ENCODE data around the gene HAL.

Gene HAL

DNA sequence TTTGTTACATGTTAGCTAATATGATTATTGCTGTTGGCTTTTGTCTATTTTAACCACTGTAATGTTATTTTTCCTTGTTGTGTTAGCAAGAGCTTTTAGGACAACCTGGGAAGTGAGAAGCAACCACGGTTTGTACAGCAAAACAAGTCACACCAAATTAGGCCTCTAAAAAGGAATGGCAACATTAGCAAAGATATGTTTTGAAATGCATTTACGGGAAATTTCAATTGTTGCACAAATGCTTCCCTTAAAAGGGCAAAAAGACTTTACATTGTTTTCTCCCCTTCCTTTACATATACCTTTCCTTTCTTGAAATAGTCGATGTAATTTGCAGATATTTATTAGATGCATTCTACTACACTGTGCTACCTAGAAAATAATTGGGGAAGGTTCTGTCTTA is 43.4 kb upstream of the HAL start:
- in situ Hi-C loops (cut with HindIII; ENCODE audit: low sequenced_read_pairs) = no loop called here
- DNase-seq (ENCODE audit: low read depth, low spot score) = no peak
- TF ChIP-seq, protein P1, sequence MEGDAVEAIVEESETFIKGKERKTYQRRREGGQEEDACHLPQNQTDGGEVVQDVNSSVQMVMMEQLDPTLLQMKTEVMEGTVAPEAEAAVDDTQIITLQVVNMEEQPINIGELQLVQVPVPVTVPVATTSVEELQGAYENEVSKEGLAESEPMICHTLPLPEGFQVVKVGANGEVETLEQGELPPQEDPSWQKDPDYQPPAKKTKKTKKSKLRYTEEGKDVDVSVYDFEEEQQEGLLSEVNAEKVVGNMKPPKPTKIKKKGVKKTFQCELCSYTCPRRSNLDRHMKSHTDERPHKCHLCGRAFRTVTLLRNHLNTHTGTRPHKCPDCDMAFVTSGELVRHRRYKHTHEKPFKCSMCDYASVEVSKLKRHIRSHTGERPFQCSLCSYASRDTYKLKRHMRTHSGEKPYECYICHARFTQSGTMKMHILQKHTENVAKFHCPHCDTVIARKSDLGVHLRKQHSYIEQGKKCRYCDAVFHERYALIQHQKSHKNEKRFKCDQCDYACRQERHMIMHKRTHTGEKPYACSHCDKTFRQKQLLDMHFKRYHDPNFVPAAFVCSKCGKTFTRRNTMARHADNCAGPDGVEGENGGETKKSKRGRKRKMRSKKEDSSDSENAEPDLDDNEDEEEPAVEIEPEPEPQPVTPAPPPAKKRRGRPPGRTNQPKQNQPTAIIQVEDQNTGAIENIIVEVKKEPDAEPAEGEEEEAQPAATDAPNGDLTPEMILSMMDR (IDR thresholded peaks at IDR 0.05; ENCODE audit: low read depth, low read length) = no peak
- no peak overlapping the region for H3K4me3 ChIP-seq (ENCODE audit: low read depth, low read length)

DNA sequence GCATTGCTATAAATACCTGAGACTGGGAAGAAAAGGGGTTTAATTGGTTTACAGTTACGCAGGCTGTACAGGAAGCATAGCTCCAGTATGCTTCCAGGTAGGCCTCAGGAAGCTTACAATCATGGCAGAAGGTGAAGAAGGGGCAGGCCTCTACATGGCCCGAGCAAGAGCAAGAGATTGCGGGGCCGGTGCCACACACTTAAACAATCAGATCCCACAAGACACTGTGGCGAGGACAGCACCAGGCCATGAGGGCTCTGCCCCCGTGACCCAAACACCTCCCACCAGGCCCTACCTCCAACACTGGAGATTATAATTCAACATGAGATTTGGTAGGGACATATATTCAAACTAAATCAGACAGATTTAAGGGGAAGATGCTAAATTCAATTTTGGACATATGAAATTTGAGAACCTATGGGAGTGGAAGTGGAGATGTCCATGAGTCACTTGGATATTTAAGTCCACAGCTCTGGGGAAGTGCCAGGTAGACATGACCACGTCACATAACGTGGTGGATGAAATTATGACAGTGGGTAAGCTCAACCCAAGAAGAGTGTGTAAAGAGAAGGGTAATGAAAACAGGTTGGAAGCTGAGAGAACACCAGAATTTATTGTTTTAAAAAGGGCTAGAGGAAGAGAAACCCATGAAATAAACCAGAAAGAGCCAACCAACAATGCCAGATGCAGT is 40.8 kb upstream of the HAL start:
- in situ Hi-C loops (cut with HindIII; ENCODE audit: low sequenced_read_pairs) = no loop called here
- TF ChIP-seq, protein P1 (IDR thresholded peaks at IDR 0.05; ENCODE audit: low read depth, low read length) = no peak
- no peak overlapping the region for H3K4me3 ChIP-seq (ENCODE audit: low read depth, low read length)
- DNase-seq (ENCODE audit: low read depth, low spot score) = peak; percentile 42

DNA sequence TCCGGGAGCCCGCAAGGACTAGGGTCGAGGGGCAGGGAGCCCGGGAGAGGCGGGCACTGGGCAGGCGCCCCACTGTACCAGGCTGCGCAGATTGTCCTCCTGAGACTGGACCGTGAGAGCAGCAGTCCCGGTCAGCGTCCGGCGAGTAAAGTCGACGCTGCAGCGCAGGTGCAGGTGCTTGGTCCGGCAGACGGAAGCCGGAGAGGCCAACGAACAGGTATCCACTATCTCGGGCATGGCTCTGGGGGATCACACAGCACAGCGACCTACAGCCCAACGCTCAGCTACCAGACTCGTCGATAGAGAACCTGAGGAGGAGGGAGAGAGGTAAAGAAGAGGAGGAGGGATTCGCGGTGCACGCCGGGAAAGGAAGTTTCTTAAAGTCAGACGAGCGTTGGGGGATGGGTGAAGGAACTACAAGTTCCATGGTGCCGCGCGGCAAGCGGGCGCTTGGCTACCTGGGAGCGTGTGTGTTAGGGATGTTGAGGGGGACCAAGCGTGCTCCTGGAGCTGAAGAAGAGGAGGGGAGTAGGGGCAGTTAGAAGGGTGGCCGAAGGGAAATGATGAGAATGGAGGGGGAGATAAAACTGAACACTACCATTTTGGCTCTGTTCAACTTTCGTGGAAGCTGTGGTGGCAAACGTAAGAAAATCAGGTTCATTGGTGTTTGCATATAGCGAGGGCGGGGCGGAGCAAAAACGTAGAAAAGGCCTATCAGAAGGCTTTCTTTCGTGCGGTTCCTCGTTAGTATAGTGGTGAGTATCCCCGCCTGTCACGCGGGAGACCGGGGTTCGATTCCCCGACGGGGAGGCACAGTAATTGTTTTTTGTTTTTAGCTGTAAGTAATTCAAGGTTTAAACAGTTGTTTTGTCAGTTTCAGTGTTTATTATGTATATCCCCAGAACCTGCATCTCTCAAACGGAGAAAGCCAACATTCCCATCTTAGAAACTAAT is 39.4 kb upstream of the HAL start, which contains the start of gene LTA4H:
Gene LTA4H, minus strand, starts transcription at position 305 of the 954 bp plus-strand sequence. Its CDS starts 68 bp downstream, at position 237.
- TF ChIP-seq, protein P1 (IDR thresholded peaks at IDR 0.05; ENCODE audit: low read depth, low read length) = no peak
- in situ Hi-C loops (cut with HindIII; ENCODE audit: low sequenced_read_pairs) = no loop called here
- peak; percentile 99 for DNase-seq (ENCODE audit: low read depth, low spot score)
- H3K4me3 ChIP-seq (ENCODE audit: low read depth, low read length) = peak within 1 kb of the TSS; percentile 93

GRCh38 chr12:96034621-96035282 is 38.6 kb upstream of the HAL start:
- TF ChIP-seq, protein P1 (IDR thresholded peaks at IDR 0.05; ENCODE audit: low read depth, low read length) = no peak
- in situ Hi-C loops (cut with HindIII; ENCODE audit: low sequenced_read_pairs) = no loop called here
- H3K4me3 ChIP-seq (ENCODE audit: low read depth, low read length) = peak overlapping the region; percentile 93
- DNase-seq (ENCODE audit: low read depth, low spot score) = peak; percentile 36

GRCh38 chr12:96033549-96034389 is 37.6 kb upstream of the HAL start:
- peak overlapping the region; percentile 93 for H3K4me3 ChIP-seq (ENCODE audit: low read depth, low read length)
- DNase-seq (ENCODE audit: low read depth, low spot score) = no peak
- TF ChIP-seq, protein P1 (IDR thresholded peaks at IDR 0.05; ENCODE audit: low read depth, low read length) = no peak

More at GRCh38 chr12:96033549-96034389, 37.6 kb upstream of the HAL start:
- in situ Hi-C loops (cut with HindIII; ENCODE audit: low sequenced_read_pairs) = no loop called here
